GM12878 (cell line): Measurements from ENCODE around the gene SET. TPM values are rescaled to one million over a fixed set of nuclear protein-coding genes. Genes with fewer than 3 reads are reported as not detected.

Experiments used
- ATAC-seq: fragments of 200-7000 bp; cut with Tn5 transposase; 3 replicates; pipeline ENCODE4 v1.9.1; 2020; ENCODE audit warnings: mild to moderate bottlenecking, moderate library complexity
- BruUV-seq: library from RNA; stranded (reverse); fragments of 400-500 nt; replicated peaks from 2 replicates; lab custom pipeline; 2021; lab: Mats Ljungman, UMichigan
- CTCF ChIA-PET: fragments of 300-600 bp; sonication (Branson Sonifier 250); formaldehyde crosslinking; extraction: SDS; loops from one replicate; lab custom pipeline; 2021; ENCODE audit warnings: inconsistent platforms; lab: Yijun Ruan, JAX
- POLR2A ChIA-PET: fragments of 350-600 bp; formaldehyde crosslinking; extraction: SDS; loops from one replicate; lab custom pipeline; 2021; ENCODE audit warnings: inconsistent platforms; lab: Charles Lee
- RAD21 ChIA-PET: fragments of 300-600 bp; sonication (Branson Sonifier 250); formaldehyde crosslinking; loops from one replicate; lab custom pipeline; 2023; ENCODE audit warnings: antibody characterized with exemption; ENCODE audit not compliant: unreplicated experiment; lab: Charles Lee
- SMC1A ChIA-PET: fragments of 300-600 bp; sonication (Branson Sonifier 250); formaldehyde crosslinking; loops from one replicate; lab custom pipeline; 2023; ENCODE audit not compliant: unreplicated experiment, uncharacterized antibody; lab: Charles Lee
- DNase-seq: peaks from one replicate; pipeline ENCODE4 v3.0.0-alpha.2; 2011; ENCODE audit warnings: low read depth, low spot score
- FAIRE-seq: peaks from 3 replicates; lab custom pipeline; 2011; peaks lifted over from hg19 to GRCh38; lab: Jason Lieb, UNC
- H2AFZ ChIP-seq: 2 replicates; pipeline ENCODE4 v1.6.0; 2011; ENCODE audit warnings: low read depth, low read length, control low read depth; ENCODE audit not compliant: control insufficient read depth
- H3K27ac ChIP-seq: 2 replicates; pipeline ENCODE4 v1.5.1; 2011; ENCODE audit warnings: control low read depth; ENCODE audit not compliant: control insufficient read depth, insufficient read depth
- H3K27me3 ChIP-seq, 2 experiments: replicated peaks in 1 of 2; 2 replicates each; pipeline versions ENCODE4 v1.6.0 to v1.6.1; 2011; ENCODE audit warnings: low read length in 1 of 2; ENCODE audit not compliant: control insufficient read depth in 2 of 2, insufficient read depth in 2 of 2
- H3K36me3 ChIP-seq, 2 experiments: 2 replicates each; pipeline ENCODE4 v1.5.1; 2011; ENCODE audit warnings: low read length in 1 of 2; ENCODE audit not compliant: control insufficient read depth in 2 of 2, insufficient read depth in 2 of 2
- H3K4me1 ChIP-seq: 2 replicates; pipeline ENCODE4 v1.6.1; 2011; ENCODE audit warnings: mild to moderate bottlenecking, low read length, moderate library complexity, mixed read lengths; ENCODE audit not compliant: control insufficient read depth, insufficient read depth
- H3K4me2 ChIP-seq: 2 replicates; pipeline ENCODE4 v1.6.0; 2011; ENCODE audit warnings: control low read depth; ENCODE audit not compliant: control insufficient read depth, insufficient read depth
- H3K4me3 ChIP-seq: fragments of 200-600 bp; sonication (generic); 2 replicates; pipeline ENCODE4 v1.5.1; 2016
- H3K79me2 ChIP-seq: 2 replicates; pipeline ENCODE4 v1.6.0; 2011; ENCODE audit warnings: low read length; ENCODE audit not compliant: control insufficient read depth, insufficient read depth
- H3K9ac ChIP-seq: 2 replicates; pipeline ENCODE4 v1.8.0; 2011; ENCODE audit warnings: low read length, control low read depth, mixed read lengths; ENCODE audit not compliant: control insufficient read depth, insufficient read depth
- H3K9me3 ChIP-seq: replicated peaks from 3 replicates; pipeline ENCODE4 v1.5.1; 2011; ENCODE audit warnings: mild to moderate bottlenecking, low read length; ENCODE audit not compliant: control insufficient read depth, insufficient read depth
- H4K20me1 ChIP-seq: 2 replicates; pipeline ENCODE4 v1.6.0; 2011; ENCODE audit not compliant: control insufficient read depth, insufficient read depth
- CHD2 ChIP-seq: IDR thresholded peaks from 2 replicates; pipeline ENCODE4 v1.6.1; 2011; ENCODE audit warnings: low read depth, low read length, improper control_type of control experiment, borderline replicate concordance
- CREM ChIP-seq: IDR thresholded peaks from 2 replicates; pipeline ENCODE4 v1.6.1; 2014; ENCODE audit warnings: antibody characterized with exemption, low read depth
- ELK1 ChIP-seq: IDR thresholded peaks from 2 replicates; pipeline ENCODE4 v1.6.1; 2012; ENCODE audit warnings: low read depth, low read length, improper control_type of control experiment
- EP300 ChIP-seq, 2 experiments: fragments of 150-350 bp in 1 of 2; IDR thresholded peaks; 2 replicates each; pipeline ENCODE4 v1.6.1; 2011 to 2012; ENCODE audit warnings: low read depth in 2 of 2, low read length in 2 of 2, borderline replicate concordance in 1 of 2, improper control_type of control experiment in 1 of 2, inconsistent platforms in 1 of 2; ENCODE audit not compliant: control insufficient read depth in 1 of 2
- FOXM1 ChIP-seq: IDR thresholded peaks from 2 replicates; pipeline ENCODE4 v1.6.1; 2012; ENCODE audit warnings: low read depth, mild to moderate bottlenecking, inconsistent platforms, low read length, moderate library complexity
- HDAC2 ChIP-seq: fragments of 200-600 bp; sonication (generic); IDR thresholded peaks from 2 replicates; pipeline ENCODE4 v1.6.1; 2017
- IKZF2 ChIP-seq, 2 experiments: fragments of 450-650 bp; IDR thresholded peaks; 2 replicates each; pipeline ENCODE4 v1.6.1; 2017; ENCODE audit warnings: mild to moderate bottlenecking in 2 of 2, moderate library complexity in 2 of 2
- IRF5 ChIP-seq: fragments of 450-650 bp; IDR thresholded peaks from 2 replicates; pipeline ENCODE4 v1.6.1; 2017; ENCODE audit warnings: borderline replicate concordance
- JUNB ChIP-seq: IDR thresholded peaks from 2 replicates; pipeline ENCODE4 v1.6.1; 2016; ENCODE audit warnings: antibody characterized with exemption, mild to moderate bottlenecking
- MTA3 ChIP-seq: IDR thresholded peaks from 2 replicates; pipeline ENCODE4 v1.6.1; 2012; ENCODE audit warnings: low read length, inconsistent platforms, borderline replicate concordance
- MYB ChIP-seq: fragments of 150-350 bp; IDR thresholded peaks from 2 replicates; pipeline ENCODE4 v1.6.1; 2014; ENCODE audit warnings: mild to moderate bottlenecking, low read depth, low read length, borderline replicate concordance
- NBN ChIP-seq: fragments of 450-650 bp; IDR thresholded peaks from 2 replicates; pipeline ENCODE4 v1.6.1; 2016
- NR2C1 ChIP-seq: fragments of 450-650 bp; IDR thresholded peaks from 2 replicates; pipeline ENCODE4 v1.6.1; 2017; ENCODE audit warnings: antibody characterized with exemption, mild to moderate bottlenecking, moderate library complexity
- PML ChIP-seq: IDR thresholded peaks from 2 replicates; pipeline ENCODE4 v1.6.1; 2012; ENCODE audit warnings: low read length, inconsistent platforms
- POLR2A ChIP-seq: IDR thresholded peaks from 2 replicates; pipeline ENCODE4 v1.6.1; 2011; ENCODE audit warnings: low read depth, mild to moderate bottlenecking, low read length
- RAD51 ChIP-seq: fragments of 450-650 bp; IDR thresholded peaks from 2 replicates; pipeline ENCODE4 v1.6.1; 2016; ENCODE audit warnings: moderate library complexity, mild to moderate bottlenecking, inconsistent platforms
- RB1 ChIP-seq: fragments of 450-650 bp; formaldehyde crosslinking; IDR thresholded peaks from 2 replicates; pipeline ENCODE4 v1.6.1; 2017; ENCODE audit warnings: mild to moderate bottlenecking, borderline replicate concordance
- RCOR1 ChIP-seq: conservative IDR thresholded peaks from 2 replicates; pipeline ENCODE4 v1.6.1; 2012; ENCODE audit warnings: low read depth, low read length, improper control_type of control experiment
- SIN3A ChIP-seq: IDR thresholded peaks from 2 replicates; pipeline ENCODE4 v1.6.1; 2012; ENCODE audit warnings: low read depth, low read length, improper control_type of control experiment
- TCF12 ChIP-seq: IDR thresholded peaks from 2 replicates; pipeline ENCODE4 v1.6.1; 2011; ENCODE audit warnings: low read depth, mild to moderate bottlenecking, low read length
- YBX1 ChIP-seq: fragments of 450-650 bp; IDR thresholded peaks from 2 replicates; pipeline ENCODE4 v1.6.1; 2016; ENCODE audit warnings: antibody characterized with exemption
- ZBED1 ChIP-seq: IDR thresholded peaks from 2 replicates; pipeline ENCODE4 v1.6.1; 2016; ENCODE audit warnings: borderline replicate concordance
- ZZZ3 ChIP-seq: IDR thresholded peaks from 2 replicates; pipeline ENCODE4 v1.6.1; 2011; ENCODE audit warnings: low read depth; ENCODE audit not compliant: control insufficient read depth, insufficient read length
- WGBS: methylation state at CpG from one replicate; pipeline ENCODE4 v1.1.6; 2016; ENCODE audit warnings: low lambda C conversion rate; ENCODE audit not compliant: insufficient replicate concordance, insufficient coverage; ENCODE audit errors: missing lambda C conversion rate; 5-methylcytosine and 5-hydroxymethylcytosine counted together
- in situ Hi-C: fragments of 300-500 bp; cut with MboI; formaldehyde crosslinking; loops from 9 replicates; pipeline ENCODE4 v1.14.3; 2018; ENCODE audit warnings: mixed read lengths
- intact Hi-C: fragments of 100-400 bp; cut with micrococcal nuclease; formaldehyde crosslinking; loops from one replicate; pipeline ENCODE4 v1.14.2; 2022; ENCODE audit not compliant: unreplicated experiment
- polyA plus RNA-seq, 11 experiments: library from polyadenylated mRNA; depleted of rRNA in 4 of 11; unstranded in 6 of 11; stranded (reverse) in 5 of 11; fragments of >200 nt; fragmentation: Nextera tagmentation in 4 of 11; fragmentation: Illumina TruSeq in 1 of 11; extraction: Ambion mirVana in 4 of 11; extraction: Trizol in 1 of 11; gene quantifications; 1 replicate in 1 of 11; 2 replicates in 10 of 11; pipeline versions ENCODE4 v1.2.1 to v1.2.3, GENCODE V29; 2011 to 2016; ENCODE audit warnings: inconsistent platforms in 2 of 11, missing spikeins in 2 of 11, low read depth in 1 of 11
- total RNA-seq, 4 experiments: library from RNA; depleted of rRNA in 3 of 4; stranded (reverse); fragments of >200 nt in 3 of 4; fragmentation: Illumina TruSeq in 1 of 4; extraction: Trizol in 1 of 4; gene quantifications; 2 replicates each; pipeline versions ENCODE4 v1.2.1 to v1.2.3, GENCODE V29; 2013 to 2021

The SET gene
- total and polyA plus RNA-seq, 10 of the 15 experiments (the other 5 are each of a cell fraction or from before 2014, with no cell fraction given) = 284 to 706 (median 445) TPM

GRCh38 chr9:128684325-128685199, 4.5 kb upstream of the SET start:
- peak; percentile 69 for FAIRE-seq
- Histone ChIP-seq H2AFZ (no peak overlapping the region; the same call in 1 of the 2 replicates), H3K4me2 (peak overlapping the region; percentile 80), H3K9ac (peak overlapping the region; percentile 96), H3K9me3 (no peaks in the 10 kb centered on the region), H3K27ac (peak overlapping the region; percentile 96), H3K27me3 (no peaks in the 10 kb centered on the region), H3K4me1 (peaks cover 13% of the 10 kb centered on the region; the same call in 1 of the 2 replicates), H3K36me3 (0 out of 4 replicates have a peak, but pooled peaks cover 0 to 4% of the 10 kb centered on the region in 2 experiments), H3K4me3 (peak overlapping the region; percentile 95), H4K20me1 (no peaks in the 10 kb centered on the region), H3K79me2 (peaks cover 78% of the 10 kb centered on the region)
- in situ Hi-C loops (no loop called here), intact Hi-C loops (loop anchor here (10.0 kb wide), 1 partner anchor 130 kb away; the partner anchor contains the start of gene SPTAN1)
- ChIA-PET CTCF (interaction anchor here (1.0 to 1.3 kb wide), 4 partner anchors 12 to 25 kb away, joined by 3 to 4 read pairs (median 4); partner anchors contain the start of gene PKN3), SMC1A (interaction anchor here (0.9 to 2.9 kb wide), 10 partner anchors 9 to 389 kb away, joined by 3 to 12 read pairs (median 4); partner anchors contain the start of gene SPOUT1), POLR2A (interaction anchor here (0.5 to 2.1 kb wide), 28 partner anchors 8 to 687 kb away, joined by 3 to 33 read pairs (median 4); partner anchors contain the start of genes GLE1, SPOUT1 and ZDHHC12), RAD21 (interaction anchor here (0.7 to 1.7 kb wide), 8 partner anchors 9 to 612 kb away, joined by 3 to 6 read pairs (median 4); partner anchors contain the start of genes SPTAN1 and ZDHHC12)
- DNase-seq = peak; percentile 70
- ATAC-seq = peak; percentile 75
- BruUV-seq = no TSS peak
- 0% methylated on average over 13 of the region's 15 CpGs for WGBS
- peak; percentile 89 for TF ChIP-seq NBN
- no peak for TF ChIP-seq ELK1
- 0 out of 2 replicates have a peak, but pooled peaks have one; percentile 1 for TF ChIP-seq CREM
- no peak for TF ChIP-seq JUNB
- TF ChIP-seq MYB = no peak
- no peak for TF ChIP-seq RB1
- TF ChIP-seq RCOR1 = no peak
- TF ChIP-seq NR2C1 = no peak
- no peak for TF ChIP-seq IRF5
- no peak for TF ChIP-seq EP300 (IDR thresholded peaks at IDR 0.05; ENCODE audit: borderline replicate concordance in 1 of 2, control insufficient read depth in 1 of 2, low read depth in 2 of 2, low read length in 2 of 2)
- no peak for TF ChIP-seq MTA3
- TF ChIP-seq HDAC2 = no peak
- TF ChIP-seq POLR2A = peak; percentile 88
- 0 out of 2 replicates have a peak, but pooled peaks have one; percentile 7 for TF ChIP-seq CHD2
- TF ChIP-seq FOXM1 = no peak
- TF ChIP-seq IKZF2 (IDR thresholded peaks at IDR 0.05) = peak; percentile 64 to 66; a peak in 3 of 4 replicates
- TF ChIP-seq RAD51 = peak; percentile 95
- TF ChIP-seq SIN3A = no peak
- TF ChIP-seq ZZZ3 = no peak
- TF ChIP-seq ZBED1 = peak; percentile 43; the same call in 1 of the 2 replicates
- TF ChIP-seq YBX1 = no peak
- TF ChIP-seq PML = no peak
- TF ChIP-seq TCF12 = peak; percentile 57; the same call in 1 of the 2 replicates
